Body of pancreas (tissue), 4 donors: ENCODE data around the gene NOP9. TPM values are rescaled to one million over a fixed set of nuclear protein-coding genes. Genes with fewer than 3 reads are reported as not detected.

Experiments
- ATAC-seq: fragments of 150-250 bp; one replicate; pipeline ENCODE4 v1.9.1; 2016
- DNase-seq, 4 donors: peaks; one replicate each; pipeline ENCODE4 v3.0.0-alpha.2; 2019
- H3K27ac ChIP-seq, 4 donors: fragments of 200-600 bp; sonication (generic); 1 replicate in 3 of 4; 2 replicates in 1 of 4; pipeline versions ENCODE4 v1.5.1 to v1.6.1; 2016 to 2019; ENCODE audit warnings: mild to moderate bottlenecking in 1 of 4, mixed read lengths in 1 of 4, moderate library complexity in 1 of 4
- H3K27me3 ChIP-seq, 2 donors: fragments of 200-600 bp; sonication (generic); one replicate each; pipeline ENCODE4 v1.6.0; 2016; ENCODE audit warnings: mild to moderate bottlenecking in 1 of 2
- H3K36me3 ChIP-seq, 2 donors: fragments of 200-600 bp; sonication (generic); replicated peaks in 1 of 2; 2 replicates each; pipeline ENCODE4 v1.5.1; 2016; ENCODE audit warnings: low read depth in 2 of 2; ENCODE audit not compliant: insufficient read depth in 1 of 2
- H3K4me1 ChIP-seq: fragments of 200-600 bp; sonication (generic); one replicate; pipeline ENCODE4 v1.6.0; 2016
- H3K4me3 ChIP-seq, 2 donors: fragments of 200-600 bp; sonication (generic); 1 replicate in 1 of 2; 2 replicates in 1 of 2; pipeline ENCODE4 v1.5.1; 2016 to 2019
- H3K9me3 ChIP-seq, 3 donors: fragments of 200-600 bp; sonication (generic); 1 replicate in 2 of 3; 2 replicates in 1 of 3; pipeline ENCODE4 v1.5.1; 2016
- POLR2A ChIP-seq, 3 donors: fragments of 450-650 bp; IDR thresholded peaks; one replicate each; pipeline ENCODE4 v1.6.1; 2016; ENCODE audit warnings: antibody characterized with exemption in 3 of 3, mild to moderate bottlenecking in 2 of 3
- WGBS, 2 donors: methylation state at CpG; one replicate each; pipeline ENCODE4 v1.1.5; 2017; 5-methylcytosine and 5-hydroxymethylcytosine counted together
- intact Hi-C: fragments of 100-400 bp; cut with DNase I; formaldehyde crosslinking; loops from one replicate; pipeline ENCODE4 v1.15.1; 2023
- total RNA-seq, 2 donors: library from RNA; depleted of rRNA; stranded (reverse); fragments of >200 nt; gene quantifications; one replicate each; pipeline ENCODE4 v1.1.0, GENCODE V29; 2016
- TF ChIP-seq, protein P1 (sequence below), 7 experiments: fragments of 450-650 bp in 4 of 7; fragments of 200-600 bp in 3 of 7; sonication (generic) in 3 of 7; IDR thresholded peaks; one replicate each; pipeline ENCODE4 v1.5.1; 2016 to 2019; ENCODE audit warnings: antibody characterized with exemption in 7 of 7

NOP9 gene
- total RNA-seq, 2 donors from 2014 or later, result 10.6 to 12.2 TPM

DNA sequence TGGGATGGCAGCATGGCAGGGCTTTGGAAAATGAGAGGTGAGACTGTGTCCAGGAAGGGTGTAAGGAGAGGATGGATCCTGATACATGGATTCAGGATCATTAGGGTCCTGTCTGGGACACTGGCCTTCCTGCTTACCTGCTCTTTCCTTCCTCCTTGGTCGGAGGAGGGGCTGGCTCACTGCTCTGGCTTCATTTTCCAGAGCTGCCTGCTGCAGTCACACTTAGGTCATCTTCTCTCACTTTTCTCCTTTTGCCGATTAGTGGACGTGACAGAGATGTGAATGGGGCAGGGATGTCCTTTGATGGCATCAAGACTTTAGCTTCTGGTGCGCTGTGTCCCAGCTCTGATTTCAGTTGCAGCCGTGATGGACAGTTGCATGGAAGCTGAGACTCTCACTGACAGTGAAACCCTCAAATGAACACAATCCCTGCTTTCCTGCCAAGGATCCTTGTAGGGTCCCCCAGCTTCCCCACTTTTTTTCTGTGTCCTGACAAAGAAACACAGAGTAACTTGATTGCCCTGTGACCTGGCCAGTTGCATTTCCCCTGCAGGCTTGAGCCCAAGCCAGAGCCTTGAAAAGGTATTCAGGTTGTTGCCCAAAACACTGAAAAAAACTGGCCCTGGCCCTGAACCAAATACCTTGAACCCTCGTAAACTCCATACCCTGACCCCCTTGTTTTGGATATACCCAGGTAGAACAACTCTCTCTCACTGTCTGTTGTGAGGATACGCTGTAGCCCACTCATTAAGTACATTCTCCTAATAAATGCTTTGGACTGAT lies 8.9 kb downstream of the NOP9 start:
- Histone ChIP-seq H3K36me3 (peaks cover 6 to 21% of the 10 kb centered on the region in 2 donors), H3K4me3 (no peak overlapping the region), H3K9me3 (no peaks in the 10 kb centered on the region), H3K27ac (peak overlapping the region; percentile 77 to 92 (median 82)), H3K27me3 (no peaks in the 10 kb centered on the region), H3K4me1 (peaks cover 62% of the 10 kb centered on the region)
- no peak for TF ChIP-seq POLR2A (IDR thresholded peaks at IDR 0.05)
- TF ChIP-seq, protein P1, sequence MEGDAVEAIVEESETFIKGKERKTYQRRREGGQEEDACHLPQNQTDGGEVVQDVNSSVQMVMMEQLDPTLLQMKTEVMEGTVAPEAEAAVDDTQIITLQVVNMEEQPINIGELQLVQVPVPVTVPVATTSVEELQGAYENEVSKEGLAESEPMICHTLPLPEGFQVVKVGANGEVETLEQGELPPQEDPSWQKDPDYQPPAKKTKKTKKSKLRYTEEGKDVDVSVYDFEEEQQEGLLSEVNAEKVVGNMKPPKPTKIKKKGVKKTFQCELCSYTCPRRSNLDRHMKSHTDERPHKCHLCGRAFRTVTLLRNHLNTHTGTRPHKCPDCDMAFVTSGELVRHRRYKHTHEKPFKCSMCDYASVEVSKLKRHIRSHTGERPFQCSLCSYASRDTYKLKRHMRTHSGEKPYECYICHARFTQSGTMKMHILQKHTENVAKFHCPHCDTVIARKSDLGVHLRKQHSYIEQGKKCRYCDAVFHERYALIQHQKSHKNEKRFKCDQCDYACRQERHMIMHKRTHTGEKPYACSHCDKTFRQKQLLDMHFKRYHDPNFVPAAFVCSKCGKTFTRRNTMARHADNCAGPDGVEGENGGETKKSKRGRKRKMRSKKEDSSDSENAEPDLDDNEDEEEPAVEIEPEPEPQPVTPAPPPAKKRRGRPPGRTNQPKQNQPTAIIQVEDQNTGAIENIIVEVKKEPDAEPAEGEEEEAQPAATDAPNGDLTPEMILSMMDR (IDR thresholded peaks at IDR 0.05), result no peak
- intact Hi-C loops, result no loop called here
- DNase-seq (no peak), ATAC-seq (no peak)
- WGBS, 2 donors, result 69 to 74% methylated on average over 7 of the region's 7 CpGs

DNA sequence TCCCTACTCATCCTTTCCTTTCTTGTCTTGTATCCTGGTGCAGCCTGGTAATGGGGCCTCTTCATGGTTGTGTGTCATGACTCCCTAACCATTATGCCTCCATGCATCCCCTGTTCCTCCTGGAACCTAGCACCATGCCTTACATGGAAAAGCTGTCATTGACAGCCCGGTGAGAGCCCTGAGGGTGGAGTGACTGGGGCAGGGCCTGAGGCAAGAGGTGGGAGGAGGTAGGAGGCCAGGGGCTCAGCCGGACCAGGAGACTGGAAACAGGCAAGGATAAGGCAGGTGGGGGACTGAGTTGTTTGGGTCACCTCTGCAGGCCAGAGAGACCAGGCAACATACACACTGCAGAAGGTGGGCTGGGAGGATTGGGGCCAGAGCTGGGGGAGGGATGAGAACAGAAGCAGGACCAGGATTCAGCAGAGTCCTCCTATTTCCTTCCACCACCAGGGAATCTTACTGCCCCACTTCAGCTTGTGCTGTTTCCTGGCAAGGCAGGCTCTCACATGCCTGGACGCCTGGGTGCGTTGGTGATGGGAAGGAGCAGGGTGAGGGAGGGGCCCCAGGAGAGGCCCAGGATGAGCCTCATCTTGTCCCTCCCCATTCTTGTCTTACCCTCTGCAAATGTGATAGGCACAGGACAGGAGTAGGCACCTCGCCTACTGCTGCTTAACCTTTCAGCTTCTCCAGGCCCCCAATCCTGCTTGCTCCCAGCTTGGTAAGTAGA lies 10.1 kb downstream of the NOP9 start, which contains the start of gene LTB4R2:
TSS of gene LTB4R2 (plus strand) at position 603 of the 727 bp plus-strand sequence. CDS start 525 bp downstream, outside the sequence.
- TF ChIP-seq, protein P1 (IDR thresholded peaks at IDR 0.05), result no peak
- no peak for TF ChIP-seq POLR2A (IDR thresholded peaks at IDR 0.05)
- Histone ChIP-seq H3K9me3 (no peaks in the 10 kb centered on the region), H3K27ac (peak within 1 kb of the TSS; percentile 79 to 91 (median 86)), H3K4me3 (no peak within 1 kb of the TSS), H3K27me3 (no peaks in the 10 kb centered on the region), H3K4me1 (peaks cover 62% of the 10 kb centered on the region), H3K36me3 (peaks cover 0 to 10% of the 10 kb centered on the region in 2 donors)
- WGBS, 2 donors, result 65 to 68% methylated on average over 5 of the region's 5 CpGs
- DNase-seq (no peak), ATAC-seq (no peak)
- intact Hi-C loops, result no loop called here

DNA sequence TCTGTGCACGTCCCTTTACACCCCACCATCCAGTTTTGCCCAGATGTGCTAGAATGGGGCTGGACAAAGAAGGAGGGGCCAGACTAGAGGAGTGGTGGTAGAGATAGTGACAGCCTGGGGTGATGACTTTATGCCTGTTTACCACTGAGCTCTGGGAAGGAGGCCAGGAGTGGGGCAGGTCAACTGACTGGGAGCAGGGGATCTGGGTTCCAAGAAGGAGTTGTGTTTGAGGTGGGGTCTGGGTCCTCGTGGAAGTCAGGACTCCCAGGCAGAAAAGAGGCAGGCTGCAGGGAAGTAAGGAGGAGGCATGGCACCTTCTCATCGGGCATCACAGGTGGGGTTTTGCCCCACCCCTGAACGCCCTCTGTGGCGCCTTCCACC lies 10.6 kb downstream of the NOP9 start:
- ATAC-seq, result no peak
- intact Hi-C loops, result no loop called here
- peak in 1 of 4 donors; percentile 50 for DNase-seq
- H3K9me3 ChIP-seq, result no peaks in the 10 kb centered on the region
- peak overlapping the region; percentile 79 to 91 (median 86) for H3K27ac ChIP-seq
- TF ChIP-seq POLR2A (IDR thresholded peaks at IDR 0.05), result no peak
- TF ChIP-seq, protein P1 (IDR thresholded peaks at IDR 0.05), result no peak
- 24 to 30% methylated on average over 4 to 5 of the region's 5 CpGs for WGBS, 2 donors
- peaks cover 0 to 6% of the 10 kb centered on the region in 2 donors for H3K36me3 ChIP-seq
- no peak overlapping the region for H3K4me3 ChIP-seq
- H3K4me1 ChIP-seq, result peaks cover 62% of the 10 kb centered on the region
- H3K27me3 ChIP-seq, result no peaks in the 10 kb centered on the region

DNA sequence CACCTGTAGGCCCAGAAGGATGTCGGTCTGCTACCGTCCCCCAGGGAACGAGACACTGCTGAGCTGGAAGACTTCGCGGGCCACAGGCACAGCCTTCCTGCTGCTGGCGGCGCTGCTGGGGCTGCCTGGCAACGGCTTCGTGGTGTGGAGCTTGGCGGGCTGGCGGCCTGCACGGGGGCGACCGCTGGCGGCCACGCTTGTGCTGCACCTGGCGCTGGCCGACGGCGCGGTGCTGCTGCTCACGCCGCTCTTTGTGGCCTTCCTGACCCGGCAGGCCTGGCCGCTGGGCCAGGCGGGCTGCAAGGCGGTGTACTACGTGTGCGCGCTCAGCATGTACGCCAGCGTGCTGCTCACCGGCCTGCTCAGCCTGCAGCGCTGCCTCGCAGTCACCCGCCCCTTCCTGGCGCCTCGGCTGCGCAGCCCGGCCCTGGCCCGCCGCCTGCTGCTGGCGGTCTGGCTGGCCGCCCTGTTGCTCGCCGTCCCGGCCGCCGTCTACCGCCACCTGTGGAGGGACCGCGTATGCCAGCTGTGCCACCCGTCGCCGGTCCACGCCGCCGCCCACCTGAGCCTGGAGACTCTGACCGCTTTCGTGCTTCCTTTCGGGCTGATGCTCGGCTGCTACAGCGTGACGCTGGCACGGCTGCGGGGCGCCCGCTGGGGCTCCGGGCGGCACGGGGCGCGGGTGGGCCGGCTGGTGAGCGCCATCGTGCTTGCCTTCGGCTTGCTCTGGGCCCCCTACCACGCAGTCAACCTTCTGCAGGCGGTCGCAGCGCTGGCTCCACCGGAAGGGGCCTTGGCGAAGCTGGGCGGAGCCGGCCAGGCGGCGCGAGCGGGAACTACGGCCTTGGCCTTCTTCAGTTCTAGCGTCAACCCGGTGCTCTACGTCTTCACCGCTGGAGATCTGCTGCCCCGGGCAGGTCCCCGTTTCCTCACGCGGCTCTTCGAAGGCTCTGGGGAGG lies 11.3 kb downstream of the NOP9 start, which contains the start of gene LTB4R:
TSS of gene LTB4R (plus strand) at position 857 of the 959 bp plus-strand sequence. CDS start 4,150 bp downstream, outside the sequence.
- intact Hi-C loops, result no loop called here
- TF ChIP-seq, protein P1 (IDR thresholded peaks at IDR 0.05), result peak; percentile 14 to 67 (median 50)
- TF ChIP-seq POLR2A (IDR thresholded peaks at IDR 0.05), result peak; percentile 57 to 72 (median 59)
- DNase-seq (peak; percentile 84 to 89 (median 87)), ATAC-seq (peak; percentile 85)
- Histone ChIP-seq H3K9me3 (no peaks in the 10 kb centered on the region), H3K27me3 (no peaks in the 10 kb centered on the region), H3K4me1 (peaks cover 64% of the 10 kb centered on the region), H3K27ac (peak within 1 kb of the TSS; percentile 79 to 91 (median 86)), H3K36me3 (peaks cover 0 to 2% of the 10 kb centered on the region in 2 donors), H3K4me3 (no peak within 1 kb of the TSS)
- WGBS, 2 donors, result 10 to 12% methylated on average over 10 to 86 of the region's 99 CpGs
